Prostate gland (tissue), 1 donor: Measurements from ENCODE around the gene RYR2.

Experiments
- POLR2A ChIP-seq: fragments of 450-650 bp; IDR thresholded peaks from one replicate; pipeline ENCODE4 v1.6.1; 2016; ENCODE audit warnings: antibody characterized with exemption, mild to moderate bottlenecking
- POLR2AphosphoS5 ChIP-seq: sonication (generic); formaldehyde crosslinking; IDR thresholded peaks from one replicate; pipeline ENCODE4 v1.6.1; 2017; ENCODE audit warnings: antibody characterized with exemption

GRCh38 chr1:237041461-237041794 lies 556 bp upstream of the RYR2 start:
- TF ChIP-seq POLR2AphosphoS5 (no peak), POLR2A (no peak)
